ENCODE results near the gene CCM2. TPM values are rescaled to one million over a fixed set of nuclear protein-coding genes. Genes with fewer than 3 reads are reported as not detected.
A peak's percentile ranks its signal among the peaks of the same experiment; 100 is the strongest.

The CCM2 gene
- total RNA-seq, 1 experiment from 2014 or later, result 62.9 TPM

DNA sequence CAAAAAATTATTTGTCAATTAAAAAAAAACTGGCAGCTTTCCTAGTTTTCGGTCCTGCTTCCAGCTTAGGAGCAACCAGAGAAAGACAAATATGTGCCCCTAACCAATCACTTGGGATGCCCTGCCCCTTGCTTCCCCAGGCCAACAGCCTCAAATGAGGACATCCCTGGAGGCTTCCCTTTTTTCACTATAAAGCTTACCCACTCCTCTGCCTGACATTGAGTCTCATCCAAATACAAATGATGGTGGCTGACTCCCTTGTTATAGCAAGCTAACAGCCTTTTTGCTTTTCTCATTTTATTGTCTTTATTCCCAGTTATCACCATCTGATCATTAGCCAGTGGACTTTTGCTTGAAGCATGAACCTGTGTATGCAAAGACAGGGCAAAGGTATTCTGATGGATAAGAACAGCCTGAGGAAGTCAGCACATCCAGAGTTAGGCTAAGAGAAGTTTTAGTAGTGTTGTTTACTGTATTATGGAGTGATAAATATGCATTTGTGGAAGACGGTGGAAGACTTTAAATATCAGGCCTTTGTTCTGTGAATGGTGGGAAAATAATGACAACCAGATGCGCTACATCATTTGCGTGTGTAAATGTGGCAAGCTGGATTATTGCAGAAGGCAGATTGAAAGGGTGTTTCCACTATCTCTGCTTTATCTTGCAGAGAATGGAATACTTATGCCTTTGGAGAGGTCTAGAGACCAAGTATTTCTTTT, 1.7 kb upstream of the CCM2 start:
- no peaks in the 10 kb centered on the region for H3K27me3 Mint-ChIP-seq (ENCODE audit: unreplicated experiment)
- peak overlapping the region; percentile 15 for H3K27ac Mint-ChIP-seq (ENCODE audit: unreplicated experiment)
- H3K9me3 Mint-ChIP-seq (ENCODE audit: low read depth, unreplicated experiment), result no peaks in the 10 kb centered on the region
- peak overlapping the region; percentile 71 for H3K4me3 Mint-ChIP-seq (ENCODE audit: low read depth, unreplicated experiment)
- H3K36me3 Mint-ChIP-seq (ENCODE audit: insufficient read depth, unreplicated experiment), result peaks cover 29% of the 10 kb centered on the region
- CTCF ChIA-PET, result interaction anchor here (0.5 to 2.1 kb wide), 3 partner anchors 9 to 78 kb away, joined by 4 to 18 read pairs (median 12); no protein-coding TSS in a partner anchor
- intact Hi-C loops (cut with micrococcal nuclease; ENCODE audit: unreplicated experiment), result no loop called here
- no peak for DNase-seq
- TF ChIP-seq, protein P1, sequence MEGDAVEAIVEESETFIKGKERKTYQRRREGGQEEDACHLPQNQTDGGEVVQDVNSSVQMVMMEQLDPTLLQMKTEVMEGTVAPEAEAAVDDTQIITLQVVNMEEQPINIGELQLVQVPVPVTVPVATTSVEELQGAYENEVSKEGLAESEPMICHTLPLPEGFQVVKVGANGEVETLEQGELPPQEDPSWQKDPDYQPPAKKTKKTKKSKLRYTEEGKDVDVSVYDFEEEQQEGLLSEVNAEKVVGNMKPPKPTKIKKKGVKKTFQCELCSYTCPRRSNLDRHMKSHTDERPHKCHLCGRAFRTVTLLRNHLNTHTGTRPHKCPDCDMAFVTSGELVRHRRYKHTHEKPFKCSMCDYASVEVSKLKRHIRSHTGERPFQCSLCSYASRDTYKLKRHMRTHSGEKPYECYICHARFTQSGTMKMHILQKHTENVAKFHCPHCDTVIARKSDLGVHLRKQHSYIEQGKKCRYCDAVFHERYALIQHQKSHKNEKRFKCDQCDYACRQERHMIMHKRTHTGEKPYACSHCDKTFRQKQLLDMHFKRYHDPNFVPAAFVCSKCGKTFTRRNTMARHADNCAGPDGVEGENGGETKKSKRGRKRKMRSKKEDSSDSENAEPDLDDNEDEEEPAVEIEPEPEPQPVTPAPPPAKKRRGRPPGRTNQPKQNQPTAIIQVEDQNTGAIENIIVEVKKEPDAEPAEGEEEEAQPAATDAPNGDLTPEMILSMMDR (IDR thresholded peaks at IDR 0.05; ENCODE audit: unreplicated experiment), result no peak
- H3K4me1 Mint-ChIP-seq (ENCODE audit: low read depth, unreplicated experiment), result peaks cover 40% of the 10 kb centered on the region
- no TSS peak for BruUV-seq (replicated peaks)

DNA sequence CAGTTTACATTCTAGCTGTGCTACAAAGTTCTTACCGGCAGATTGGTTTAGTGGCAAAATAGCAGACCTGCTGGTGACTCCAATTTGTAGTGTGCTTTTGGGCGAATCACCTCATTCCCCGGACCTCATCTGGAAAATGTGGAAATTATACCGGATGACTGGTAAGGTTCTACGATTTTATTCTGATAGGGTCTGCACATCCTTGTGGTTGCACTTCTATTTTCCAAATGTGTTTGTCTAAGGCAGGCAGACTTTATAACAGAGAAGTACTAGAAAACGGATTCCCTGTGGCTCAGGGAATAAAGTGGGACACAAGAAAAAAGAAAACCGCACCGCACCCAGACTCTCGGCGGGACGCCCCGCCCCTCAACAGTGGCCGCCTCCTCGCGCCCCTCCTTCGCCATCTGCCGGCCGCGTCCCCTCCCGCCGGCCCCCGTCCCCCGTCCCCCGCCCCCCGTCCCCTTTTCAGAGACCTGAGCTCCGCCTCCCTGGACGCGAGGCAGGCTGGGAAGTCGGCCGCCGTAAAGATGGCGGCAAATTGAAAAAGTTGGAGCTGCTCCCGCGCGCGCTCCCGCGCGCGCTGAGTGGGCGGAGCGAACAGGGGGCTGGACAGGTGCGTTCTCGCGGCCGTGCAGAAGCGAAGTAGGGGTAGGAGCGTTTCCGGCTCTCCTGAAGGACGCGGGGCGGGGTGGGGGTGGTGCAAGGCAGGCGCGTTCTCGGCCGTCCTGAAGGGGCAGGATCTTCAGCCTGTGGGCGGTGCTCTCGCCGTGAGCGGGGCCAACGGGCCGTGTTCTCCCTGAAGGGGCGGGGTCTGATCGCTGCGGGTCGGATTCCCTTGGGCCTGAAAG, 532 bp upstream of the CCM2 start:
- Mint-ChIP-seq H3K27me3 (ENCODE audit: unreplicated experiment) (no peaks in the 10 kb centered on the region), H3K27ac (ENCODE audit: unreplicated experiment) (peak overlapping the region; percentile 60)

DNA sequence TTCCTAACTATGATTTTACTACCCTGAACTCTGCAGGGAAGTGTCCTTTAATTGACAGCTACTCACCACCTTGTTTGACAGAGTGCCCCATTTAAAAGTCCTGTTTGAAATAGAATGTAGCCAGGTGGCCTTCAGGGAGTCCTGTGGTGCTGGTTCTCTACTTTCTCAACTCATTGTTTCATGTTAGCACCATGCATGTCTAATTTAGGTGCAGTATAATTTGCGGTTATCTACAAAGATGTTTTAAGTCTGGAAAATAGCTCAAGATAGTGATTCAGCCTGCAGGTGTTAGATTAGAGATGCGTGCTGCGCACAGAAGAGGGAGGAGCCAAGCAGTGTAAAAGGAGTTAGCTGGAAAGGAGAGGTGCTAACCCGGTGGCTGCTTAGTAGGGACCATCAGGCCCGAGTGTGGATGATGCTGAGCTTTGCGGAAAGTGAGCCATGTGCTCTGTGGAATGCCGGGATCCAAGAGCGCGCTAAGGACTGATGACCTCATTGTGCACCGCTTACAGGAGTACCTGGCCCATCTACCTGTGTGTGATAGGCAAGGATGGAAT, 1.2 kb downstream of the CCM2 start:
- TSS peak; percentile 66 for BruUV-seq (replicated peaks)
- Mint-ChIP-seq H3K27ac (ENCODE audit: unreplicated experiment) (peak overlapping the region; percentile 53), H3K4me3 (ENCODE audit: low read depth, unreplicated experiment) (peak overlapping the region; percentile 71), H3K9me3 (ENCODE audit: low read depth, unreplicated experiment) (no peaks in the 10 kb centered on the region), H3K4me1 (ENCODE audit: low read depth, unreplicated experiment) (peaks cover 27% of the 10 kb centered on the region), H3K36me3 (ENCODE audit: insufficient read depth, unreplicated experiment) (peaks cover 29% of the 10 kb centered on the region), H3K27me3 (ENCODE audit: unreplicated experiment) (no peaks in the 10 kb centered on the region)
- TF ChIP-seq, protein P1 (IDR thresholded peaks at IDR 0.05; ENCODE audit: unreplicated experiment), result no peak
- peak; percentile 54 for DNase-seq
- intact Hi-C loops (cut with micrococcal nuclease; ENCODE audit: unreplicated experiment), result loop anchor here (5.0 kb wide), 1 partner anchor 111 kb away; the partner anchor contains the start of gene TBRG4
- CTCF ChIA-PET, result interaction anchor here (0.5 to 2.3 kb wide), 5 partner anchors 27 to 792 kb away, joined by 3 to 21 read pairs (median 5); partner anchors contain the start of gene TBRG4

More for the DNA sequence above, 532 bp upstream of the CCM2 start:
- CTCF ChIA-PET, result interaction anchor here (0.5 to 2.1 kb wide), 20 partner anchors 10 to 870 kb away, joined by 3 to 18 read pairs (median 4); partner anchors contain the start of gene PURB
- DNase-seq, result peak; percentile 100
- Mint-ChIP-seq H3K4me3 (ENCODE audit: low read depth, unreplicated experiment) (peak overlapping the region; percentile 71), H3K4me1 (ENCODE audit: low read depth, unreplicated experiment) (peaks cover 40% of the 10 kb centered on the region), H3K36me3 (ENCODE audit: insufficient read depth, unreplicated experiment) (peaks cover 29% of the 10 kb centered on the region), H3K9me3 (ENCODE audit: low read depth, unreplicated experiment) (no peaks in the 10 kb centered on the region)
- intact Hi-C loops (cut with micrococcal nuclease; ENCODE audit: unreplicated experiment), result loop anchor here (5.0 kb wide), 1 partner anchor 113 kb away; the partner anchor contains the start of gene TBRG4
- TF ChIP-seq, protein P1 (IDR thresholded peaks at IDR 0.05; ENCODE audit: unreplicated experiment), result no peak
- TSS peak; percentile 72 for BruUV-seq (replicated peaks)

DNA sequence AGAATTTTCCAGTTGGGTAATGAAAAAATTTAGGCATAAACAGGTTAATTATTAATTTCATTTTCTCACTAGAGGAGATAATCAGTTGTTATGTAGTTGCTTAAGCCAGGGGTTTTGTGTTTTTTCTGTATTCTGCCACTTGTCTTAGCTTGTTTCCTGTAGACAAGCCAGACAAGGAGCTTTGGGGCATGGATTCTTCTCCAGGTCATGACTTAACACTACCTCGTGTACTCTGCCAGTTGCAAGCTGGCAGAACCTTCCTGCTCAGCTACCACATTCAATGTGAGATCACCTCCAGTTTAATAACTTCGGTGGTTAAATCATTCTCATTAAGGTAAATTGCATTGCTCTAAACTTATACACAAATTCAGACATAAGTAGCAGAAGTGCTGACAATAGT, 1.8 kb downstream of the CCM2 start:
- H3K9me3 Mint-ChIP-seq (ENCODE audit: low read depth, unreplicated experiment), result no peaks in the 10 kb centered on the region
- DNase-seq, result no peak
- peaks cover 22% of the 10 kb centered on the region for H3K4me1 Mint-ChIP-seq (ENCODE audit: low read depth, unreplicated experiment)
- peaks cover 29% of the 10 kb centered on the region for H3K36me3 Mint-ChIP-seq (ENCODE audit: insufficient read depth, unreplicated experiment)
- no peaks in the 10 kb centered on the region for H3K27me3 Mint-ChIP-seq (ENCODE audit: unreplicated experiment)
- peak overlapping the region; percentile 71 for H3K4me3 Mint-ChIP-seq (ENCODE audit: low read depth, unreplicated experiment)
- no TSS peak for BruUV-seq (replicated peaks)
- peak overlapping the region; percentile 53 for H3K27ac Mint-ChIP-seq (ENCODE audit: unreplicated experiment)
- CTCF ChIA-PET, result interaction anchor here (0.7 to 2.3 kb wide), 4 partner anchors 28 to 761 kb away, joined by 4 to 21 read pairs (median 6); partner anchors contain the start of gene TBRG4
- TF ChIP-seq, protein P1 (IDR thresholded peaks at IDR 0.05; ENCODE audit: unreplicated experiment), result no peak
- intact Hi-C loops (cut with micrococcal nuclease; ENCODE audit: unreplicated experiment), result loop anchor here (5.0 kb wide), 1 partner anchor 110 kb away; the partner anchor contains the start of gene TBRG4
